Heart left ventricle (tissue), 13 donors: ENCODE results near the gene ASRGL1.

Experiments used
- CTCF ChIP-seq, 12 donors: fragments of 200-600 bp; sonication (generic) in 4 of 12; IDR thresholded peaks; one replicate each; pipeline versions ENCODE4 v1.5.0 to v1.8.0; 2018 to 2022; ENCODE audit warnings: antibody characterized with exemption in 12 of 12, mild to moderate bottlenecking in 5 of 12
- POLR2A ChIP-seq, 2 donors: fragments of 450-650 bp; IDR thresholded peaks; one replicate each; pipeline ENCODE4 v1.6.1; 2017; ENCODE audit warnings: antibody characterized with exemption in 2 of 2, mild to moderate bottlenecking in 2 of 2, moderate library complexity in 2 of 2
- donor health status: ischemic (EF 13 %, LVEDD 7.1; RV severe dilation, severe dysfunction).
- donor health status: DM: no; HTN: yes; CAD: no.
- donor health status: DM: no; HTN: no; CAD: no.
- donor health status: ischemic (EF 25% LVEDD 6.9; RV normal size, moderate dysfunction).
- donor health status: ischemic (EF 25% LVEDD 5.7; RV mildly dilated, moderate dysfunction).
- donor health status: ischemic (EF 35%, LVEDD 5.7; RV mildly dilated, moderate dysfunction).
- donor health status: nonischemic (EF 11% LVEDD 7.7; RV severe dilation, severe dysfunction).
- donor health status: DM: yes; HTN: yes; CAD: no.
- donor health status: PGD.
- donor health status: ischemic (EF 29% LVEDD 5.4; RV normal size, mild dysfunction).
- donor health status: nonischemic (EF 23%, LVEDD 6.1; RV moderate dilation, normal function).

GRCh38 chr11:62433141-62433903 is 96.1 kb downstream of the ASRGL1 start:
- TF ChIP-seq CTCF (IDR thresholded peaks at IDR 0.05) (no peak), POLR2A (IDR thresholded peaks at IDR 0.05) (no peak)
